Brain microvascular endothelial cell (primary cell): ENCODE results near the gene SUDS3.

Experiments used
- DNase-seq: peaks from one replicate; pipeline ENCODE4 v3.0.0-alpha.2; 2020
- H3K27ac ChIP-seq: fragments of 250-450 bp; sonication (Bioruptor Pico); 2 replicates; pipeline ENCODE4 v1.5.1; 2020; ENCODE audit warnings: mild to moderate bottlenecking, moderate library complexity
- H3K27me3 ChIP-seq: fragments of 250-450 bp; sonication (Bioruptor Pico); replicated peaks from 2 replicates; pipeline ENCODE4 v1.5.1; 2020; ENCODE audit warnings: mild to moderate bottlenecking
- H3K36me3 ChIP-seq: fragments of 250-450 bp; sonication (Bioruptor Pico); replicated peaks from 2 replicates; pipeline ENCODE4 v1.5.1; 2020; ENCODE audit warnings: mild to moderate bottlenecking
- H3K4me3 ChIP-seq: 2 replicates; pipeline ENCODE4 v1.5.1; 2011; ENCODE audit warnings: low read depth, mild to moderate bottlenecking, control low read depth, low read length, moderate library complexity
- in situ Hi-C: cut with HindIII; loops from 2 replicates; pipeline ENCODE4 v1.10.0; 2017; ENCODE audit warnings: low sequenced_read_pairs, low pct_ligation_motif_present
- TF ChIP-seq, protein P1 (sequence below): IDR thresholded peaks from 2 replicates; pipeline ENCODE4 v1.5.1; 2011; ENCODE audit warnings: low read depth, mild to moderate bottlenecking, moderate library complexity, low read length, control low read depth, inconsistent platforms; ENCODE audit errors: missing control alignments

Gene SUDS3

DNA sequence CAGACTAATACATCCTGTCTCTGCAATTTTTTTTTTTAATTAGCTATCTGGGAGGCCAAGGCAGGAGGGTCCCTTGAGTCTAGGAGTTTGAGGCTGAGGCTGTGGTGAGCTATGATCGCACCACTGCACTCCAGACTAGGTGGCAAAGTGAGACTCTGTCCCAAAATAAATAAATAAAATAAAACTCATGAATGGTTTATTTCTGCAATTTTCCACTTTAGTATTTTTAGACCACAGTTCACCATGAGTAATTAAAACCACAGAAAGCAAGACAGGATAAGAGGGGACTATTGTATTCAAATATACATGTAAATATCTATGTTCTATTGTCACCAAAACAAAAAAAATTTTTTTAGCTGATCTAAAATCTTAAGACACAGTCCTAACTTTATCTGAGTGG, 21.5 kb upstream of the SUDS3 start:
- in situ Hi-C loops = loop anchor here (25.0 kb wide), 1 partner anchor 168 kb away; no protein-coding TSS in a partner anchor
- TF ChIP-seq, protein P1, sequence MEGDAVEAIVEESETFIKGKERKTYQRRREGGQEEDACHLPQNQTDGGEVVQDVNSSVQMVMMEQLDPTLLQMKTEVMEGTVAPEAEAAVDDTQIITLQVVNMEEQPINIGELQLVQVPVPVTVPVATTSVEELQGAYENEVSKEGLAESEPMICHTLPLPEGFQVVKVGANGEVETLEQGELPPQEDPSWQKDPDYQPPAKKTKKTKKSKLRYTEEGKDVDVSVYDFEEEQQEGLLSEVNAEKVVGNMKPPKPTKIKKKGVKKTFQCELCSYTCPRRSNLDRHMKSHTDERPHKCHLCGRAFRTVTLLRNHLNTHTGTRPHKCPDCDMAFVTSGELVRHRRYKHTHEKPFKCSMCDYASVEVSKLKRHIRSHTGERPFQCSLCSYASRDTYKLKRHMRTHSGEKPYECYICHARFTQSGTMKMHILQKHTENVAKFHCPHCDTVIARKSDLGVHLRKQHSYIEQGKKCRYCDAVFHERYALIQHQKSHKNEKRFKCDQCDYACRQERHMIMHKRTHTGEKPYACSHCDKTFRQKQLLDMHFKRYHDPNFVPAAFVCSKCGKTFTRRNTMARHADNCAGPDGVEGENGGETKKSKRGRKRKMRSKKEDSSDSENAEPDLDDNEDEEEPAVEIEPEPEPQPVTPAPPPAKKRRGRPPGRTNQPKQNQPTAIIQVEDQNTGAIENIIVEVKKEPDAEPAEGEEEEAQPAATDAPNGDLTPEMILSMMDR = no peak
- no peaks in the 10 kb centered on the region for H3K27me3 ChIP-seq
- DNase-seq = no peak
- H3K4me3 ChIP-seq = no peak overlapping the region
- no peaks in the 10 kb centered on the region for H3K36me3 ChIP-seq
- peak overlapping the region; percentile 89 for H3K27ac ChIP-seq

DNA sequence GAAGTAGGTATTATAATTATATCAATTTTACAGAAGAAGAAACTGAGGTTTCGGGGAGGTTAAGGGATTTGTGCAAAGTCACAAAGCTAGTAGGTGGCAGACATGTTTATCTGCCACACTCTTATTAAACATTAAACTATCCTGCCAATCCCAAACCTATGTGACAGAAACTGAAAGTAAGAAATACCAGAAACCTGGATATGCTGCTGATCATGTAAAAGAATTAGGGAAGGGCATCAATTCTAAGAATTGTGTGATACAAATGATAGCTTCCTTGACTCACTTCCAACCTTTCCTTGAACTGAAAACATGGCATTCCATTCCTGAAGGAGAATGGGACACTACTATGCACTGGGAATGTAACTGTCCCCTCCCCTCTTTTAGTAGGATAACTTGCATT, 20.5 kb upstream of the SUDS3 start:
- no peaks in the 10 kb centered on the region for H3K27me3 ChIP-seq
- in situ Hi-C loops = loop anchor here (25.0 kb wide), 1 partner anchor 169 kb away; no protein-coding TSS in a partner anchor
- TF ChIP-seq, protein P1 = no peak
- H3K27ac ChIP-seq = peak overlapping the region; percentile 89
- no peak for DNase-seq
- H3K4me3 ChIP-seq = no peak overlapping the region
- H3K36me3 ChIP-seq = no peaks in the 10 kb centered on the region

DNA sequence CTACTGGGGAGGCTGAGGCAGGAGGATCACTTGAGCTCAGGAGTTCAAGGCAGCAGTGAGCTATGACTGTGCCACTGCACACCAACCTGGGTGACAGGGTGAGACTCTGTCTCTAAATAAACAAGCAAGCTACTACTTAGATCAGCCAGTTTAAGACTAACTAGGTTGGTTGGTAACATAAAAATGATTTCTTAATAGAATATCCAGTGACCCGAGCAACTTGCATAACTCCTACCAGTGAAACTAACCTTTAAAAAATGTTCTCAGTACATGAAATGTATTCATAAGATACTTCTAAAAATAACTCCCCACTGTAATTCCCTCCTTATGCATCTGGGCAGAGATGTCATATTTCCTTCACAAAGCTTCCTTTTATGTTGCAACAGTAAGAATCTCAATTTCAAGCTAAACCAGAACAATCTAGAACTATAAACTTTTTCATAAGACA, 19.5 kb upstream of the SUDS3 start:
- Histone ChIP-seq H3K27ac (peak overlapping the region; percentile 89), H3K27me3 (no peaks in the 10 kb centered on the region), H3K36me3 (no peaks in the 10 kb centered on the region), H3K4me3 (no peak overlapping the region)
- in situ Hi-C loops = loop anchor here (25.0 kb wide), 1 partner anchor 170 kb away; no protein-coding TSS in a partner anchor
- DNase-seq = peak; percentile 48
- TF ChIP-seq, protein P1 = no peak

DNA sequence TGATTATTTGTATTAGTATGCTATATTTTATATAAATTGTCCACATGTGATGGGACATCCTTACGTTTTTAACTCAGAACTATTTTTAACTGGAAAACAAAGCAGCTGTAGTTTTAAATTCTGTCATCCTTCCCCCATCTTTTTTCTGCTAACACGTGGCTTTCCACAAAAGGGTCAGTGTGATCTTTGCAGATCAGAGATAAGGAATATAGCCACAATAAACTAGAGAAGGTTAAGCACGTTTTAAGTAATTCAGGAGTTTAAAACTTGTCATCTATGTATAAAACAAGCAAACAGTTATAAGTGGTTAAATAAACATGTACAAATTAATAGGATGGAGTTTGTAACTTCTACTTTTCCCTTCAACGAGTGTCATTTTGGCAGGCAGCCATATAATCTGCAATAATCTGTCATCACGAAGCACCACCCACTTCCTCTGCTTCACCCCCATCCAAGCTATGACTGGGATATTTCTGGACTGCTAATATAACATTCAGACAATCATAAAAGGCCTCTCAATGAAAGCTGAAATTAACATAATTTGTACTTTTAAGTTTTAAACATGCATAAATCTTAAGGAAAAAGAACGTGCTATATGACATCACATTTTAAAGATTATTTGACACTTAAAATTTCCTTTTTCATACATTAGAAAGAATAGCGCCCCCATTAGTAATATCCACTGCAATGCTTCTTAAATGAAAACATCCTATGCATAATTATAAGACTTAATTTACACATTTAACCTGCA, 18.9 kb upstream of the SUDS3 start:
- no peaks in the 10 kb centered on the region for H3K36me3 ChIP-seq
- no peak overlapping the region for H3K4me3 ChIP-seq
- H3K27me3 ChIP-seq = no peaks in the 10 kb centered on the region
- DNase-seq = peak; percentile 74
- in situ Hi-C loops = loop anchor here (25.0 kb wide), 1 partner anchor 170 kb away; no protein-coding TSS in a partner anchor
- TF ChIP-seq, protein P1 = no peak
- peak overlapping the region; percentile 89 for H3K27ac ChIP-seq

DNA sequence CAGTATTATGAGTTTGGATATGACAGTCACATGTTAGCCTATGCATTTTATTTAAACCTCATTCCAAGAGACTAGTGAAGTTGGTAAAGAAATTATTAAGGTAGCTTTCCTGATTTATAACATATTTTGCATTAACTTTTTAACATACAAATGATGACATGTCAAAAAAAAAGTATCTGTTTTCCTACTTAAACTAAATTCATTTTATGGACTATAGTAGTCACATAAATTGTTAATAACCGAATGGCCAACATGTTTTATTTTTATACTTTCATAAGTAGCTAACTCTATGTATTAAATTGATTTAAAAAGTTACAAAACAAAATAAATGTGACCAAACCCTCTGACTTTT, 18.4 kb upstream of the SUDS3 start:
- peak overlapping the region; percentile 89 for H3K27ac ChIP-seq
- H3K27me3 ChIP-seq = no peaks in the 10 kb centered on the region
- H3K4me3 ChIP-seq = no peak overlapping the region
- no peaks in the 10 kb centered on the region for H3K36me3 ChIP-seq
- TF ChIP-seq, protein P1 = no peak
- in situ Hi-C loops = loop anchor here (25.0 kb wide), 1 partner anchor 171 kb away; no protein-coding TSS in a partner anchor
- no peak for DNase-seq
